HepG2 (cell line): ENCODE results near the gene FGD5. TPM values are rescaled to one million over a fixed set of nuclear protein-coding genes. Genes with fewer than 3 reads are reported as not detected.
A peak's percentile ranks its signal among the peaks of the same experiment; 100 is the strongest.

Experiments
- KDM2A ChIP-seq: sonication (generic); formaldehyde crosslinking; IDR thresholded peaks from 2 replicates; pipeline ENCODE4 v1.4.0; 2020; ENCODE audit warnings: low read depth, missing genetic modification reagents, borderline replicate concordance
- KLF16 ChIP-seq, 2 experiments: sonication (generic) in 1 of 2; formaldehyde crosslinking in 1 of 2; IDR thresholded peaks; 2 replicates each; pipeline versions ENCODE4 v1.6.1 to v1.8.0; 2016 to 2023; ENCODE audit warnings: missing genetic modification reagents in 2 of 2, missing compliant biosample characterization in 1 of 2
- KLF9 ChIP-seq: IDR thresholded peaks from 2 replicates; pipeline ENCODE4 v1.6.1; 2016; ENCODE audit warnings: low read depth
- NFE2 ChIP-seq: sonication (generic); formaldehyde crosslinking; IDR thresholded peaks from 2 replicates; pipeline ENCODE4 v1.4.0; 2020; ENCODE audit warnings: missing genetic modification reagents
- NFYC ChIP-seq: IDR thresholded peaks from 2 replicates; pipeline ENCODE4 v1.6.1; 2016; ENCODE audit warnings: missing genetic modification reagents, missing compliant biosample characterization
- SOX6 ChIP-seq, 2 experiments: fragments of 450-650 bp in 1 of 2; sonication (generic) in 1 of 2; formaldehyde crosslinking in 1 of 2; IDR thresholded peaks; 2 replicates each; pipeline versions ENCODE4 v1.4.0 to v1.6.1; 2017 to 2020; ENCODE audit warnings: antibody characterized with exemption in 1 of 2, mild to moderate bottlenecking in 1 of 2, missing genetic modification reagents in 1 of 2
- SP4 ChIP-seq: sonication (generic); formaldehyde crosslinking; IDR thresholded peaks from 2 replicates; pipeline ENCODE4 v1.8.1; 2023; ENCODE audit warnings: mild to moderate bottlenecking, missing genetic modification reagents
- SPEN ChIP-seq: sonication (generic); formaldehyde crosslinking; IDR thresholded peaks from 2 replicates; pipeline ENCODE4 v1.5.1; 2020; ENCODE audit warnings: low read depth, mild to moderate bottlenecking, missing genetic modification reagents
- TAF1 ChIP-seq: sonication (generic); formaldehyde crosslinking; IDR thresholded peaks from 2 replicates; pipeline ENCODE4 v1.4.0; 2020; ENCODE audit warnings: missing genetic modification reagents
- TEAD2 ChIP-seq: sonication (generic); formaldehyde crosslinking; IDR thresholded peaks from 2 replicates; pipeline ENCODE4 v1.9.0; 2021; ENCODE audit warnings: missing genetic modification reagents
- ZHX1 ChIP-seq: sonication (generic); formaldehyde crosslinking; IDR thresholded peaks from 2 replicates; pipeline ENCODE4 v1.8.1; 2022; ENCODE audit warnings: low read depth, mild to moderate bottlenecking, missing genetic modification reagents
- ZKSCAN1 ChIP-seq: fragments of 150-350 bp; IDR thresholded peaks from 2 replicates; pipeline ENCODE4 v1.6.1; 2014; ENCODE audit warnings: low read length
- ZNF138 ChIP-seq: sonication (generic); formaldehyde crosslinking; IDR thresholded peaks from 2 replicates; pipeline ENCODE4 v1.5.0; 2020; ENCODE audit warnings: mild to moderate bottlenecking, low read depth, missing genetic modification reagents
- ZNF225 ChIP-seq: sonication (generic); formaldehyde crosslinking; IDR thresholded peaks from 2 replicates; pipeline ENCODE4 v1.4.0; 2020; ENCODE audit warnings: mild to moderate bottlenecking, missing genetic modification reagents
- ZNF253 ChIP-seq: sonication (generic); formaldehyde crosslinking; IDR thresholded peaks from 2 replicates; pipeline ENCODE4 v1.8.0; 2022; ENCODE audit warnings: mild to moderate bottlenecking, missing genetic modification reagents, borderline replicate concordance
- ZNF446 ChIP-seq: sonication (generic); formaldehyde crosslinking; IDR thresholded peaks from 2 replicates; pipeline ENCODE4 v1.5.0; 2020; ENCODE audit warnings: mild to moderate bottlenecking, missing genetic modification reagents
- ZNF468 ChIP-seq: sonication (generic); formaldehyde crosslinking; IDR thresholded peaks from 2 replicates; pipeline ENCODE4 v1.8.0; 2022; ENCODE audit warnings: mild to moderate bottlenecking, moderate library complexity, missing genetic modification reagents
- ZNF580 ChIP-seq: IDR thresholded peaks from 2 replicates; pipeline ENCODE4 v1.6.1; 2016; ENCODE audit warnings: low read depth, borderline replicate concordance
- ZNF7 ChIP-seq: IDR thresholded peaks from 2 replicates; pipeline ENCODE4 v1.6.1; 2016; ENCODE audit warnings: missing biosample characterization, missing genetic modification reagents
- ZNF703 ChIP-seq: sonication (generic); formaldehyde crosslinking; IDR thresholded peaks from 2 replicates; pipeline ENCODE4 v1.5.1; 2020; ENCODE audit warnings: missing genetic modification reagents, mild to moderate bottlenecking, moderate library complexity, borderline replicate concordance
- ZNF776 ChIP-seq: sonication (generic); formaldehyde crosslinking; IDR thresholded peaks from 2 replicates; pipeline ENCODE4 v1.4.0; 2020; ENCODE audit warnings: mild to moderate bottlenecking, missing genetic modification reagents
- ZSCAN22 ChIP-seq: sonication (generic); formaldehyde crosslinking; IDR thresholded peaks from 2 replicates; pipeline ENCODE4 v1.4.0; 2020; ENCODE audit warnings: mild to moderate bottlenecking, missing genetic modification reagents
- ZSCAN25 ChIP-seq: sonication (generic); formaldehyde crosslinking; IDR thresholded peaks from 2 replicates; pipeline ENCODE4 v1.8.0; 2022; ENCODE audit warnings: mild to moderate bottlenecking, missing genetic modification reagents
- polyA plus RNA-seq, 8 experiments: library from polyadenylated mRNA; depleted of rRNA in 3 of 8; stranded (reverse) in 7 of 8; unstranded in 1 of 8; fragments of >200 nt; fragmentation: Illumina TruSeq in 4 of 8; extraction: Trizol in 4 of 8; gene quantifications; 2 replicates each; pipeline versions ENCODE4 v1.2.1 to v1.2.3, GENCODE V29; 2011 to 2016; ENCODE audit warnings: low read depth in 4 of 8, missing spikeins in 1 of 8, mixed read lengths in 1 of 8; ENCODE audit not compliant: insufficient read depth in 1 of 8
- total RNA-seq, 5 experiments: library from RNA; depleted of rRNA; stranded (reverse); fragments of >200 nt; fragmentation: Illumina TruSeq; extraction: Trizol; gene quantifications; 2 replicates each; pipeline ENCODE4 v1.2.3, GENCODE V29; 2016; ENCODE audit warnings: low read depth in 1 of 5
- TF ChIP-seq, protein P1 (sequence below): sonication (generic); formaldehyde crosslinking; conservative IDR thresholded peaks from 2 replicates; pipeline ENCODE4 v1.8.0; 2022; ENCODE audit warnings: low read depth, missing genetic modification reagents
- TF ChIP-seq, protein P2 (sequence below): sonication (generic); formaldehyde crosslinking; IDR thresholded peaks from 2 replicates; pipeline ENCODE4 v1.9.0; 2021; ENCODE audit warnings: missing genetic modification reagents, borderline replicate concordance

FGD5 gene
- total and polyA plus RNA-seq, 2 of the 13 experiments (the other 11 are each of a cell fraction or from before 2014, with no cell fraction given) = 0.17 TPM; not detected in 1

GRCh38 chr3:14947886-14948608, 129.3 kb downstream of the FGD5 start (continued):
- TF ChIP-seq ZNF580 (CRISPR knock-in tag) (0 out of 2 replicates have a peak, but pooled peaks have one; percentile 27), ZNF776 (CRISPR knock-in tag) (no peak), ZNF225 (CRISPR knock-in tag) (no peak), ZSCAN22 (CRISPR knock-in tag) (no peak), NFE2 (CRISPR knock-in tag) (no peak), SPEN (no peak), ZNF468 (CRISPR knock-in tag) (no peak), TEAD2 (CRISPR knock-in tag) (no peak), ZSCAN25 (peak; percentile 53; the same call in 1 of the 2 replicates), NFYC (CRISPR knock-in tag) (peak; percentile 93), TAF1 (CRISPR knock-in tag) (no peak; the same call in 1 of the 2 replicates), SP4 (CRISPR knock-in tag) (peak; percentile 93), ZKSCAN1 (no peak), KLF16 (CRISPR knock-in tag; IDR thresholded peaks at IDR 0.05) (peak in 1 of 2 experiments; percentile 49; a peak in 1 of 4 replicates), KLF9 (CRISPR knock-in tag) (peak; percentile 41; the same call in 1 of the 2 replicates), ZNF446 (CRISPR knock-in tag) (peak; percentile 52; the same call in 1 of the 2 replicates), ZNF253 (CRISPR knock-in tag) (no peak), SOX6 (IDR thresholded peaks at IDR 0.05) (no peak), SOX6 (CRISPR knock-in tag; IDR thresholded peaks at IDR 0.05) (peak; percentile 33; the same call in 1 of the 2 replicates), KDM2A (peak; percentile 72; the same call in 1 of the 2 replicates), ZHX1 (no peak), ZNF703 (no peak), ZNF138 (CRISPR knock-in tag) (no peak), ZNF7 (no peak)
- TF ChIP-seq, protein P1, sequence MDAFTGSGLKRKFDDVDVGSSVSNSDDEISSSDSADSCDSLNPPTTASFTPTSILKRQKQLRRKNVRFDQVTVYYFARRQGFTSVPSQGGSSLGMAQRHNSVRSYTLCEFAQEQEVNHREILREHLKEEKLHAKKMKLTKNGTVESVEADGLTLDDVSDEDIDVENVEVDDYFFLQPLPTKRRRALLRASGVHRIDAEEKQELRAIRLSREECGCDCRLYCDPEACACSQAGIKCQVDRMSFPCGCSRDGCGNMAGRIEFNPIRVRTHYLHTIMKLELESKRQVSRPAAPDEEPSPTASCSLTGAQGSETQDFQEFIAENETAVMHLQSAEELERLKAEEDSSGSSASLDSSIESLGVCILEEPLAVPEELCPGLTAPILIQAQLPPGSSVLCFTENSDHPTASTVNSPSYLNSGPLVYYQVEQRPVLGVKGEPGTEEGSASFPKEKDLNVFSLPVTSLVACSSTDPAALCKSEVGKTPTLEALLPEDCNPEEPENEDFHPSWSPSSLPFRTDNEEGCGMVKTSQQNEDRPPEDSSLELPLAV = no peak
- TF ChIP-seq, protein P2, sequence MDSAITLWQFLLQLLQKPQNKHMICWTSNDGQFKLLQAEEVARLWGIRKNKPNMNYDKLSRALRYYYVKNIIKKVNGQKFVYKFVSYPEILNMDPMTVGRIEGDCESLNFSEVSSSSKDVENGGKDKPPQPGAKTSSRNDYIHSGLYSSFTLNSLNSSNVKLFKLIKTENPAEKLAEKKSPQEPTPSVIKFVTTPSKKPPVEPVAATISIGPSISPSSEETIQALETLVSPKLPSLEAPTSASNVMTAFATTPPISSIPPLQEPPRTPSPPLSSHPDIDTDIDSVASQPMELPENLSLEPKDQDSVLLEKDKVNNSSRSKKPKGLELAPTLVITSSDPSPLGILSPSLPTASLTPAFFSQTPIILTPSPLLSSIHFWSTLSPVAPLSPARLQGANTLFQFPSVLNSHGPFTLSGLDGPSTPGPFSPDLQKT (CRISPR knock-in tag) = no peak
